ENCODE results near the gene ERMN.
"Not testable (repeated sequence)": the region's sequence is repeated elsewhere in the genome, so short reads cannot be mapped to it uniquely, and the experiment has no call there.

ERMN gene

GRCh38 chr2:157325786-157326185, at the start of gene ERMN:
ERMN (minus strand) TSS chr2:157325824; CDS start chr2:157325642, 182 bp downstream.
- DNase-seq (ENCODE audit: low read depth) = no peak

DNA sequence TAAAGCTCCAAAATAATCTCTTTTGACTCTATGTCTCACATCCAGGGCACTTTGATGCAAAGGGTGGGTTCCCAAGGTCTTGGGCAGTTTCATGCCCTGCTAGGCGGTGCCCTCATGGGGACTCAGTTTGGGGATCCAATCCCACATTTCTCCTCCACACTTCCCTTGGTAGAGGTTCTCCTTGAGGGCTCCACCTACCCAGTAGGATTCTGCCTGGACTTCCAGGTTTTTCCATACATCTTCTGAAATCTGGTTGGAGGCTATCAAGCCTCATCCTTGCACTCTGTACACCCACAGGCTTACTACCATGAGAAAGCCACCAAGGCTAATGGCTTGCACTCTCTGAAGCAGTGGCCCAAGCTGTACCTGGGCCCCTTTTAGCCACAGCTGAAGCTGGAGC, 49.8 kb upstream of the ERMN start:
- no peak for DNase-seq (ENCODE audit: low read depth)

DNA sequence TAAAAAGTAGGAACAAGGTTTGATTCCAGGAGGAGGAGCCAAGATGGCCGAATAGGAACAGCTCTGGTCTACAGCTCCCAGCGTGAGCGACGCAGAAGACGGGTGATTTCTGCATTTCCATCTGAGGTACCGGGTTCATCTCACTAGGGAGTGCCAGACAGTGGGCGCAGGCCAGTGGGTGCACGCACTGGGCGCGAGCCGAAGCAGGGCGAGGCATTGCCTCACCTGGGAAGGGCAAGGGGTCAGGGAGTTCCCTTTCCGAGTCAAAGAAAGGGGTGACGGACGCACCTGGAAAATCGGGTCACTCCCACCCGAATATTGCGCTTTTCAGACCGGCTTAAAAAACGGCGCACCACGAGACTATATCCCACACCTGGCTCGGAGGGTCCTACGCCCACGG, 42.9 kb upstream of the ERMN start:
- not testable (repeated sequence) for DNase-seq (ENCODE audit: low read depth)

GRCh38 chr2:157367704-157368103, 42.1 kb upstream of the ERMN start:
- DNase-seq (ENCODE audit: low read depth) = no peak

DNA sequence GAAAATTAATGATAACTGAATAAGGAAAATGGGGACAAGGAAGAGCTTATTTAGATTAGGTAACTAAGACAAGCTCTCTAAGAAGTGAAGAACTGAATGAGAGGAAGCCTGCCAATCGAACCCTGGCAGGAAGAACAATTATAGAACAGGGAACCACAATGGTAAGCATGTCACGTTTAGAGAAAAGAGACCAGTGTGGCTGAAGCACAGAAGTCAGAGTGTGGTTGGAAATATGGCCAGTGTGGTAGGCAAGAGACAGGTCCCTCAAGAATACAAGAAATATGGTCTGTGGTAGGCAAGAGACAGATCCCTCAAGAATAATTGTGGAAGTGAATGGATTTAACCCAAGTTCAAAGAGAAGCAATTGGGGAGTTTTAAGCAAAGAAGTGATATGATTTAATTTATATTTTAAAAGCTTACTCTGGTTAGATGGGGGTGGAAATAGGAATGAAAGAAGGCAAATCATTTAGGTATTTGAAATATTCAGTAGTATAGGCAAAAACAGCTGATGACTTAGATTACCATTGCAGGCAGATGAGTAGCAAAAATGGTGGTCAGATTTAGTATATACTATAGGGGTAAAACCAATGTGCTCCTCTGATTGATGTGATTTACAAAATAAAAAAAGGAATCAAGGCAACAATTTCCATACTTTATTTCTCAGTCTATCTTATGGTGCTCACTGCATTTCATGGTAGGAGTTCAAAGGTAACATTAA, 38.8 kb upstream of the ERMN start:
- no peak for DNase-seq (ENCODE audit: low read depth)

DNA sequence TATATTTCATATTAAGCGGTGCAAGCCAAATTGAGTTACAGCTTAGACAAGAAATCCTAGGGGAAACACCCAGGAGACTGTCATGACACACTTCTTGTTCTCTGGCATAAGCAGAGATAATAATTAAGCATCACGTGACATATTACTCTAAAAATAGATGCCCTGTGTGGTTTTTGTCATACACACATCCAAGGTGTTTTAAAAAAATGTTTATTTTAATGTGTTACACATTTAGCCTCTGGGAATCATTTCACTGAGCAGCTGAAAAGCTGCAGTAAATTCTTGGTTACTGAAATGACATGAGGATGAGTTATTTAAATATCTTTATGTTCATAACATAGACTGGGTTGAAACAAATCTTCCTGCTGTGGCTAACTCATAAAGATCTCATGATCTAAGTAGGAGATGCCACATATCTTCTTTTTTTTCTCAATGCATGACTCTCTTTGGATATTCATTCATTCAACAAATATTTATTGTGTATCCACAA, 38.0 kb upstream of the ERMN start:
- no peak for DNase-seq (ENCODE audit: low read depth)

DNA sequence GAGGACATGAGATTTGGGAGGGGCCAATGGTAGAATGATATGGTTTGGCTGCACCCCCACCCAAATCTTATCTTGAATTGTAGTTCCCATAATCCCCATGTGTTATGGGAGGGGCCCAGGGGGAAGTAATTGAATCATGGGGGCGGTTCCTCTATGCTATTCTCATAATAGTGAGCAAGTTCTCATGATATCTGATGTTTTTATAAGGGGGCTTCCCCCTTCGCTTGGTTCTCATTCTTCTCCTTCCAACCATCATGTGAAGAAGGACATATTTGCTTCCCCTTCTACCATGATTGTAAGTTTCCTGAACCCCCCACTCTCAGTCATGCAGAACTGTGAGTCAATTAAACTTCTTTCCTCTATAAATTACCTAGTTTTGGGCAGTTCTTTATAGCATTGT, 37.0 kb upstream of the ERMN start:
- DNase-seq (ENCODE audit: low read depth) = no peak

- DNase-seq (ENCODE audit: low read depth) = no peak
Measured at GRCh38 chr2:157361526-157361925, 35.9 kb upstream of the ERMN start.

- DNase-seq (ENCODE audit: low read depth) = no peak
Measured at GRCh38 chr2:157359628-157360027, 34.0 kb upstream of the ERMN start.

DNA sequence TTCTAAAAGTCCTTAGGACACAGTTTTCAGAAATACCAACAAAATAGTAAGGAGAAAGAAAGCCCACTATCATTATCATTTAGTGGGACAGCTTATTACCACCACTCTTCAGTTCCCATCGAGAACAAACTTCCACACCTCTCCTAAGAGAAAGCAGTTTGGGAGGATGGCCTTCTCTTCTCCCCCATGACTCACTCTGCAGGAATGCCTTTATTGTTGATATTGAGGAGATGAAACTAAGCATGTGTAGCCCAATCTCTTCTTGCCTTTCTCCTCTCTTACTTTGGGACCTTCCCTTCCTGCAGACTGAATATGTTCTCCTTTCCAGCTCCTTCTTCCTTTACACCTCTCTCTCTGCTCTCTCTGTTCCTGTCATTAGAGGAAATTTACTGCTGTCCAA, 30.0 kb upstream of the ERMN start:
- DNase-seq (ENCODE audit: low read depth) = no peak

DNA sequence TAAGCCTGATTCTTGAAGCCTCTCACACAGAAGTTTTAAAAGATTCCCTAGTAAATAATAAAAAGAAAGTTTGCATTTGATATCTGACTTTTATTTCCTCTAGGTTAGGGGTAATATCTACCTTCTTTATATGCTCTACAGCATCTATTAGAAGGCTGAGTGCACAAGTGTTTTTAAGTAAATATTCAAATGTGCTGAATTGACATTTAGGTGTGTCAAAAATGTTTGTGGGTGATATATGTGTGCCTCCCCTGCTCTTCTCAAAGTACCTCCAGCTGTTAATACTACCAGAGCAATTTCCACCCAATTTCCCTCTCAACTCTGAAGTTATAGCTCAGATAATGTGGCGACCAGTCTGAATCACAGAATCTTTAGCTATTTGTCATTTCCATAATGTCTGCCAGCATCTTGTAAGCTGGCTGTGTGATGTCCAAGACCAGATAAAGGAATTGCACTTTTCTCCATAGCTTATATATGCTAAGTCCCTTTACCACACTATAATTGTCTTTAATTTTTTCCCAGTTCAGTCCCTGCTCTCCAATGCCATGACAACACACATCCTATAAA, 24.4 kb upstream of the ERMN start:
- DNase-seq (ENCODE audit: low read depth) = no peak

GRCh38 chr2:157348291-157348921, 22.8 kb upstream of the ERMN start:
- DNase-seq (ENCODE audit: low read depth) = no peak

GRCh38 chr2:157345647-157346389, 20.2 kb upstream of the ERMN start:
- DNase-seq (ENCODE audit: low read depth) = no peak

DNA sequence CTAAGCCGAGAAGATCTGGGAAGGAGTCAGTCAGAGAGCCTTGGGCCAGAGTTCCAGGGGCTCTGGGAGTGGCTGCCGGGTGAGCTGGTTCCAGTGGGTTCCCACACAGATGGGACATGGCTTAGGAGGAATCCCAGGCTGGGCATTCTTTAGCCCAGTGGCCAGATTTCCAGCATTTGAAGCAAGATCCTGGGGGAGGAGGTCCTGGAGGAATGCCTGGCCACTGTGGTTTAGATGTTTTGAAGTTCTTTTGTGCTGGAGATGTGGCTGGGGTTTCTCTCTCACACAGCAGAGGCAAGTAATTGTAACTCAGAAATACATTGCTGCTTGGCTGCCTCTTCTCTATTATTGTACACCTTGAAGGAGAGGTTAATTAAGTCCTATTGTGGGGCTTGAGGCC, 15.8 kb upstream of the ERMN start:
- DNase-seq (ENCODE audit: low read depth) = not testable (repeated sequence)

- DNase-seq (ENCODE audit: low read depth) = no peak
Measured at GRCh38 chr2:157339965-157340655, 14.5 kb upstream of the ERMN start.

GRCh38 chr2:157337978-157338377, 12.4 kb upstream of the ERMN start:
- DNase-seq (ENCODE audit: low read depth) = no peak

DNA sequence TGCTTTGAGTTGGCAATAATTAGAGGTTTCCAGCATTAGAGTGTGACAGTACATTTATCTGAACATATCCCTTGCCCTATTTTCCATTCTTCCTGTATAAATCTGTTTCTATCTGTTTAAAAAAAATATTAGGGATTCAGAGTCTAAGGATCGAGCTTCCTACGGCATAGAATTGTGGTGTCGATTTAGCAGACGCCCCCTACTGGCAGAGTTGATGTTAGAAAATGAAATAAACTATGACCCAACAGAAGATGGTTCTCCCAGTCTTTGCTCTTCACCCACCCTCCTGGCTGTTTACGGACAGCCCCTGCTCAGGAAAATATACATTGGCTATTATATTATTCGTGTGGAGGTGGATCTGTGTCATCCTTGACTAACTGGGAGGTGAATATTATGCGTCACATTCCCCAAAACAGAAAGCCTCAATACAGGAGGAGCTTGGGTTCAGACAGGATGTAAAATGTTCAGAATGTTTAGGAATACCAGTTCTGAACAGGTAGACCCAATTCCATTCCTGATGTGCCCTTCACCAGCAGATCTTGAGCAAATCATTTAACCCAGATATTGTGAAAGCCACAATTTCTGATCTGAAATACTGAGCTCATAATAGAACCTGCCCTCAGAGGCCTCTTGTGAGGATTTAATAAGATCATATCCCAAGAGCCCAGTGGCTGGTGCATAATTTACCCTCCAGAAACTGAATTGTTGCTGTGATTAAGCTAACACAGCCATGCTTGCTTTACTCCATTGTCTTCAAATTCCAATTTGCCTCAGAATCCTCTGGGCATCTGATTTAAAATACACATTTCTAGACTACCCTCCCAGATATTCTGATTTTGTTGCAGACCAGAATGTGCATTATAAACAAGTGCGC, 10.8 kb upstream of the ERMN start:
- peak; percentile 39 for DNase-seq (ENCODE audit: low read depth)

GRCh38 chr2:157334797-157335196, 9.2 kb upstream of the ERMN start:
- DNase-seq (ENCODE audit: low read depth) = no peak

- DNase-seq (ENCODE audit: low read depth) = no peak
Measured at GRCh38 chr2:157334335-157334734, 8.7 kb upstream of the ERMN start.

DNA sequence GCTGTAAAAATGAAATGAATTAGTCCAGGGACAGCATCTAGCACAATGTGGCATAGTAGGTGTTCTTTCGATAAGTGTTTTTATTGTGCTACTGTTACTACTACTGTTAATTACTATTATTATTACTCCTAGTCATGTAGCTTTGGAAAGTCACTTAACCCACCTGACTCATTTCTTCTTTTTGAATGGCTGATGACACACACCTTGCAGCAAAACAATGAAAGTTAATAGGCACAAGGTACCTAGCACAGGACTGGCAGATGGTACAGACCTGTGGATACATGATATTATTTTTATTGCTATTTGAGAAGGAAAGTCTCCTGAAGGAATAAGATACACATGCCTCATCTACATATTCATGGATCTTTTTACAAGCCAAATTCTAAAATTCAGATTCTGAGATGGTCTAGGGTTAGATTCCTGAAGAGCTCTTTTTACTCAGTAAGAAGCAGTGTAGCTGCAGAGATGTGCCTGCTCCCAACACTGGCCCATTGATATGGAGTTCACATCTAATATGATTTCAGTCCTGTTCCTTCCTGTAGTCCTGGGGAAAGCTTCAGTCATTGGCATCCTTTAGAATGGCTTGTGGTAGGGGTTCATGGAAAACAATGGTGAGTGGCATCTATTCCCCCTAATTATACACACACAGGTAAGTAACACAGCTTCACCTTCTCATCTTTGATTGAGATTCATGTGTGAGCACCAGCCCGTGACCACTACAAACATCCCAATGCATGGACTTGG, 7.9 kb upstream of the ERMN start:
- DNase-seq (ENCODE audit: low read depth) = no peak
